OCI-LY7 (cell line): ENCODE measurements around the gene CUBN.

Source experiments
- CTCF ChIP-seq: fragments of 200-600 bp; sonication (generic); conservative IDR thresholded peaks from 2 replicates; pipeline ENCODE4 v1.5.1; 2014; ENCODE audit warnings: mild to moderate bottlenecking, antibody characterized with exemption, low read length, moderate library complexity, mixed read lengths
- EZH2phosphoT487 ChIP-seq: fragments of 200-600 bp; sonication (generic); IDR thresholded peaks from 2 replicates; pipeline ENCODE4 v1.6.1; 2018; ENCODE audit warnings: low read depth, borderline replicate concordance, mild to moderate bottlenecking, mixed run types, antibody characterized with exemption, low read length, moderate library complexity, mixed read lengths

- TF ChIP-seq CTCF (no peak), EZH2phosphoT487 (no peak)
These were observed 60.7 kb downstream of the CUBN start for GRCh38 chr10:17068953-17069352.
